Measurements from ENCODE around the gene METTL6. TPM values are rescaled to one million over a fixed set of nuclear protein-coding genes. Genes with fewer than 3 reads are reported as not detected.
"Not testable (repeated sequence)": the region's sequence is repeated elsewhere in the genome, so short reads cannot be mapped to it uniquely, and the experiment has no call there.

Gene METTL6
- polyA plus RNA-seq, 1 donor: 32.8 TPM

GRCh38 chr3:15404767-15405166, 22.6 kb downstream of the METTL6 start:
- DNase-seq: no peak

GRCh38 chr3:15403965-15404364, 23.4 kb downstream of the METTL6 start:
- DNase-seq: no peak

GRCh38 chr3:15403495-15403894, 23.8 kb downstream of the METTL6 start:
- no peak for DNase-seq

- no peak for DNase-seq
Measured at GRCh38 chr3:15401936-15402335, 25.4 kb downstream of the METTL6 start.

- no peak for DNase-seq
Measured at GRCh38 chr3:15399970-15400369, 27.4 kb downstream of the METTL6 start.

GRCh38 chr3:15398731-15399133, 28.6 kb downstream of the METTL6 start:
- DNase-seq: not testable (repeated sequence)

- DNase-seq: not testable (repeated sequence)
Measured at GRCh38 chr3:15393252-15393651, 34.1 kb downstream of the METTL6 start.

- DNase-seq: no peak
Measured at GRCh38 chr3:15391007-15391406, 36.3 kb downstream of the METTL6 start.

GRCh38 chr3:15390460-15390859, 36.9 kb downstream of the METTL6 start:
- DNase-seq: no peak

- not testable (repeated sequence) for DNase-seq
Measured at GRCh38 chr3:15388335-15388734, 39.0 kb downstream of the METTL6 start.

GRCh38 chr3:15387735-15388134, 39.6 kb downstream of the METTL6 start:
- DNase-seq: no peak

GRCh38 chr3:15387171-15387581, 40.2 kb downstream of the METTL6 start:
- no peak for DNase-seq

GRCh38 chr3:15386654-15386955, 40.7 kb downstream of the METTL6 start:
- DNase-seq: not testable (repeated sequence)

- DNase-seq: no peak
Measured at GRCh38 chr3:15385901-15386653, 41.3 kb downstream of the METTL6 start.

GRCh38 chr3:15385238-15385695, 42.1 kb downstream of the METTL6 start:
- not testable (repeated sequence) for DNase-seq

GRCh38 chr3:15384510-15385237, 42.7 kb downstream of the METTL6 start:
- no peak for DNase-seq

GRCh38 chr3:15382405-15382923, 44.9 kb downstream of the METTL6 start:
- DNase-seq: no peak

- DNase-seq: no peak
Measured at GRCh38 chr3:15380980-15381890, 46.1 kb downstream of the METTL6 start.

- peak; percentile 94 for DNase-seq
Measured at GRCh38 chr3:15377961-15378791, 49.2 kb downstream of the METTL6 start.

GRCh38 chr3:15375461-15376000, 51.8 kb downstream of the METTL6 start:
- no peak for DNase-seq

GRCh38 chr3:15372918-15373317, 54.4 kb downstream of the METTL6 start:
- no peak for DNase-seq
